Peyer's patch (tissue), 4 donors: Measurements from ENCODE around the gene MRPL58. TPM values are rescaled to one million over a fixed set of nuclear protein-coding genes. Genes with fewer than 3 reads are reported as not detected.

Source experiments
- DNase-seq, 3 donors: peaks; one replicate each; pipeline ENCODE4 v3.0.0-alpha.2; 2017 to 2019
- H3K27ac ChIP-seq, 4 donors: fragments of 200-600 bp; sonication (generic); one replicate each; pipeline ENCODE4 v1.5.1; 2016 to 2019
- H3K27me3 ChIP-seq, 2 donors: fragments of 200-600 bp; sonication (generic); one replicate each; pipeline ENCODE4 v1.5.1; 2019
- H3K36me3 ChIP-seq, 3 donors: fragments of 200-600 bp; sonication (generic); one replicate each; pipeline ENCODE4 v1.5.1; 2016 to 2019
- H3K4me1 ChIP-seq, 4 donors: fragments of 200-600 bp; sonication (generic); one replicate each; pipeline ENCODE4 v1.5.1; 2016 to 2019
- H3K4me3 ChIP-seq, 4 donors: fragments of 200-600 bp; sonication (generic); 1 replicate in 3 of 4; 2 replicates in 1 of 4; pipeline ENCODE4 v1.5.1; 2016 to 2019; ENCODE audit warnings: mild to moderate bottlenecking in 1 of 4
- H3K9me3 ChIP-seq, 4 donors: fragments of 200-600 bp; sonication (generic); one replicate each; pipeline ENCODE4 v1.5.1; 2016 to 2019; ENCODE audit warnings: mild to moderate bottlenecking in 1 of 4
- POLR2A ChIP-seq, 2 donors: fragments of 450-650 bp; IDR thresholded peaks; one replicate each; pipeline ENCODE4 v1.5.1; 2017; ENCODE audit warnings: antibody characterized with exemption in 2 of 2, mild to moderate bottlenecking in 2 of 2, moderate library complexity in 2 of 2
- total RNA-seq, 4 donors: library from RNA; depleted of rRNA; stranded (reverse); fragments of >200 nt; gene quantifications; one replicate each; pipeline ENCODE4 v1.1.0, GENCODE V29; 2016
- TF ChIP-seq, protein P1 (sequence below), 6 experiments: fragments of 450-650 bp in 4 of 6; fragments of 200-600 bp in 2 of 6; sonication (generic) in 1 of 6; IDR thresholded peaks; one replicate each; pipeline ENCODE4 v1.5.1; 2017 to 2019; ENCODE audit warnings: antibody characterized with exemption in 6 of 6, mild to moderate bottlenecking in 3 of 6, moderate library complexity in 1 of 6

Gene MRPL58
- total RNA-seq, 4 donors from 2014 or later: 17.3 to 42.7 (median 32.2) TPM

DNA sequence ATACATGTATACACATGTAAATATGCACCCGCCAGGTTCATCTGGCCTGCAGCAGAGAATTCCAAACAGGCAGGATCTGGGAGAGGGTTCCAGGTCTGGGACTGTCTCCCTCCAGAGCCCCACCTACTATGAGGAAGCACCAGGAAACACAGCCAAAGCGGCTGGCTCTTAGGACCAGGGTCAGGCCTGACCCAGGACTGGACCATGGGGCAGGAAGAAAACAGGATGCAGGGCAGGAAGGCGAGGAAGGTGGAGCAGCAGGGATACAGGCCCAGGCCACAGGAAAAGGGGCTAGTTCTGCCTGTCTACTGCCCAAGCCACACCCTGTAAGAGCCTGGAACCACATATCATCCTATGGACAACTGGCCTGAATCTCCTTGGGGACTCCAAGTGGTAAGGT is 42.1 kb upstream of the MRPL58 start:
- no peak overlapping the region for H3K4me3 ChIP-seq
- peaks cover 2 to 30% (median 10%) of the 10 kb centered on the region in 4 donors for H3K4me1 ChIP-seq
- peak overlapping the region in 1 of 4 donors; percentile 84 for H3K27ac ChIP-seq

GRCh38 chr17:74971069-74971841 is 41.2 kb upstream of the MRPL58 start:
- H3K4me1 ChIP-seq: peaks cover 2 to 30% (median 10%) of the 10 kb centered on the region in 4 donors
- no peaks in the 10 kb centered on the region for H3K36me3 ChIP-seq
- H3K27me3 ChIP-seq: no peaks in the 10 kb centered on the region
- DNase-seq: no peak
- H3K9me3 ChIP-seq: no peaks in the 10 kb centered on the region
- peak overlapping the region; percentile 58 to 84 (median 76) for H3K27ac ChIP-seq
- no peak for TF ChIP-seq POLR2A (IDR thresholded peaks at IDR 0.05)
- TF ChIP-seq, protein P1, sequence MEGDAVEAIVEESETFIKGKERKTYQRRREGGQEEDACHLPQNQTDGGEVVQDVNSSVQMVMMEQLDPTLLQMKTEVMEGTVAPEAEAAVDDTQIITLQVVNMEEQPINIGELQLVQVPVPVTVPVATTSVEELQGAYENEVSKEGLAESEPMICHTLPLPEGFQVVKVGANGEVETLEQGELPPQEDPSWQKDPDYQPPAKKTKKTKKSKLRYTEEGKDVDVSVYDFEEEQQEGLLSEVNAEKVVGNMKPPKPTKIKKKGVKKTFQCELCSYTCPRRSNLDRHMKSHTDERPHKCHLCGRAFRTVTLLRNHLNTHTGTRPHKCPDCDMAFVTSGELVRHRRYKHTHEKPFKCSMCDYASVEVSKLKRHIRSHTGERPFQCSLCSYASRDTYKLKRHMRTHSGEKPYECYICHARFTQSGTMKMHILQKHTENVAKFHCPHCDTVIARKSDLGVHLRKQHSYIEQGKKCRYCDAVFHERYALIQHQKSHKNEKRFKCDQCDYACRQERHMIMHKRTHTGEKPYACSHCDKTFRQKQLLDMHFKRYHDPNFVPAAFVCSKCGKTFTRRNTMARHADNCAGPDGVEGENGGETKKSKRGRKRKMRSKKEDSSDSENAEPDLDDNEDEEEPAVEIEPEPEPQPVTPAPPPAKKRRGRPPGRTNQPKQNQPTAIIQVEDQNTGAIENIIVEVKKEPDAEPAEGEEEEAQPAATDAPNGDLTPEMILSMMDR (IDR thresholded peaks at IDR 0.05): no peak
- H3K4me3 ChIP-seq: peak overlapping the region; percentile 62 to 93 (median 74)

More for the DNA sequence above, 42.1 kb upstream of the MRPL58 start:
- Histone ChIP-seq H3K36me3 (no peaks in the 10 kb centered on the region), H3K9me3 (no peaks in the 10 kb centered on the region), H3K27me3 (no peaks in the 10 kb centered on the region)
- no peak for DNase-seq
- TF ChIP-seq, protein P1 (IDR thresholded peaks at IDR 0.05): no peak
- TF ChIP-seq POLR2A (IDR thresholded peaks at IDR 0.05): no peak

DNA sequence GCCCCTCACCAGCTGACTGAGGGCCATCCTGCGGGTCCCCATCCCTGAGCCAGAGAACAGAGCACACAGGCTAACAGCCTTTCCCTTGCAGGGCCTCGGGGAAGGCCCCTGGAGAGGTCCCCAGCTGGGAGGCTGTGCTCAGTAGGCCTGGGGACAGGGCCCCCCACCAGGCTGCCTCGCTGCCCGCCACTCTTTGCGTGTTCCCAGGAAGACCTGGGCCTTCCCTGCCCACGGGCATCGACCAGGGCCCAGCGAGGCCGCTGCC is 40.7 kb upstream of the MRPL58 start:
- H3K9me3 ChIP-seq: no peaks in the 10 kb centered on the region

DNA sequence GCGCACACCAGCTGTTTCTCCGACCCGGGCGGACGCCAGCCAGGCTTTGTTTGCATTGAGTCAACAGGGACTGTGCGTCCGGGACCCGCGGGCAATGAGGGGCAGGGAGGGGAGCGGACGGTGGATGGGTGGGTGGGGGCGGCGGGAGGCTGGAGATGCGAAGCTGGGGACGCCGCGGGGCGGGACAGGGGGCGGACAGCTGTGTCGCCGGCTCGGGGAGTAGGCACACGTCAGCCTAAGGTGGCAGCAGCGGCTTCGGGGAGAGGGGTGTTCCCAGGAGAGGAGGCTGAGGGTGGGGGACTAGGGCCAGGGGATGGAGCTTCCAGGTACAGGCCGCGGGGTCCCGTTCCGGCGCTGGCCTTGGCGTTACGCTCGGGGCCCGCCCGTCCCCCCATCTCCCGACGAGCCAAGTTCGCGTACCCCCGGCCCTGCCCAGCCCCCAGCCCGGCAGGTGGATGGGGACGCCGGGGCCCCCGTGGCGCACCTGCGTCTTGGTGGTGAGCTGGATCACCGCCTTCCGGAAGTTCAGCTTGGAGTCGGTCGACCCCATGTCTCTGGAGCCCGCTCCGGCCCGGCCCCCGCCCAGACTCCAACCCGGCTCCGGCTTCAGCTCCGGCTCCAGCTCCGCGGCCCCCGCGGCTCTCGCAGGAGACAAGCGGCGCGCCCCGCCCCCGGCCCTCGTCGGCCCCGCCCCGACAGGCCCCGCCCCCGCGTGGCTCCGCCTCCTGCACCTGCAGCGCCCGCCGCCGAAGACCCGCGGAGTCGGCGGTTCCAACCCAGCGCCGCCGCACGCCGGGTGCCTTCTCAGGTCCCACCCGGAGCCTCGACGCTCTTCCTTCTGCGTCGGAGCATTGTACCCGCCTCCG is 40.1 kb upstream of the MRPL58 start, which contains the start of gene HID1:
Gene HID1 (minus strand): TSS at position 653 of the 866 bp plus-strand sequence. CDS start 103 bp downstream, at position 550.
- Histone ChIP-seq H3K4me3 (peak within 1 kb of the TSS; percentile 62 to 93 (median 74)), H3K27ac (peak within 1 kb of the TSS; percentile 58 to 84 (median 76)), H3K27me3 (no peaks in the 10 kb centered on the region), H3K4me1 (peaks cover 2 to 30% (median 10%) of the 10 kb centered on the region in 4 donors), H3K36me3 (no peaks in the 10 kb centered on the region), H3K9me3 (no peaks in the 10 kb centered on the region)
- TF ChIP-seq, protein P1 (IDR thresholded peaks at IDR 0.05): peak in 1 of 6 experiments; percentile 3
- TF ChIP-seq POLR2A (IDR thresholded peaks at IDR 0.05): peak; percentile 29 to 53
- DNase-seq: peak; percentile 84 to 92 (median 91)

More for the DNA sequence above, 40.7 kb upstream of the MRPL58 start:
- H3K4me1 ChIP-seq: peaks cover 2 to 30% (median 10%) of the 10 kb centered on the region in 4 donors
- H3K4me3 ChIP-seq: peak overlapping the region; percentile 62 to 93 (median 74)
- H3K27ac ChIP-seq: peak overlapping the region; percentile 58 to 84 (median 76)
- H3K27me3 ChIP-seq: no peaks in the 10 kb centered on the region
- TF ChIP-seq POLR2A (IDR thresholded peaks at IDR 0.05): no peak
- TF ChIP-seq, protein P1 (IDR thresholded peaks at IDR 0.05): no peak
- no peaks in the 10 kb centered on the region for H3K36me3 ChIP-seq
- DNase-seq: no peak

- no peak for TF ChIP-seq POLR2A (IDR thresholded peaks at IDR 0.05)
- TF ChIP-seq, protein P1 (IDR thresholded peaks at IDR 0.05): no peak
- H3K4me3 ChIP-seq: peak overlapping the region; percentile 62 to 93 (median 74)
- no peaks in the 10 kb centered on the region for H3K36me3 ChIP-seq
- H3K27me3 ChIP-seq: no peaks in the 10 kb centered on the region
- H3K4me1 ChIP-seq: peaks cover 2 to 30% (median 10%) of the 10 kb centered on the region in 4 donors
- no peaks in the 10 kb centered on the region for H3K9me3 ChIP-seq
- H3K27ac ChIP-seq: peak overlapping the region; percentile 58 to 84 (median 76)
- DNase-seq: no peak
Observed at GRCh38 chr17:74972973-74973328, 39.5 kb upstream of the MRPL58 start.
